Tibial artery (tissue), 4 donors: Measurements from ENCODE around the gene PROS1.
"Not testable (repeated sequence)": the region's sequence is repeated elsewhere in the genome, so short reads cannot be mapped to it uniquely, and the experiment has no call there.

Experiments
- DNase-seq, 2 donors: peaks; one replicate each; pipeline ENCODE4 v3.0.0-alpha.2; 2019
- H3K27ac ChIP-seq, 2 donors: fragments of 200-600 bp; sonication (generic) in 1 of 2; 1 replicate in 1 of 2; 2 replicates in 1 of 2; pipeline ENCODE4 v1.5.1; 2018 to 2019; ENCODE audit warnings: mild to moderate bottlenecking in 1 of 2
- H3K27me3 ChIP-seq, 2 donors: fragments of 200-600 bp; sonication (generic) in 1 of 2; one replicate each; pipeline versions ENCODE4 v1.5.1 to v1.6.0; 2016 to 2019
- H3K36me3 ChIP-seq, 3 donors: fragments of 200-600 bp; sonication (generic) in 2 of 3; one replicate each; pipeline ENCODE4 v1.5.1; 2016 to 2019; ENCODE audit warnings: mild to moderate bottlenecking in 2 of 3
- H3K4me1 ChIP-seq, 4 donors: fragments of 200-600 bp; sonication (generic) in 2 of 4; 1 replicate in 3 of 4; 2 replicates in 1 of 4; pipeline ENCODE4 v1.5.1; 2016 to 2019
- H3K4me3 ChIP-seq, 2 donors: fragments of 200-600 bp; sonication (generic) in 1 of 2; 1 replicate in 1 of 2; 2 replicates in 1 of 2; pipeline ENCODE4 v1.5.1; 2018 to 2019; ENCODE audit warnings: mild to moderate bottlenecking in 2 of 2
- H3K9me3 ChIP-seq, 3 donors: fragments of 200-600 bp; sonication (generic) in 1 of 3; one replicate each; pipeline ENCODE4 v1.5.1; 2016 to 2019
- intact Hi-C: fragments of 100-400 bp; cut with DNase I; formaldehyde crosslinking; loops from one replicate; pipeline ENCODE4 v1.15.0; 2023; ENCODE audit warnings: low total_unique reads
- TF ChIP-seq, protein P1 (sequence below), 2 experiments: fragments of 200-600 bp in 1 of 2; fragments of 450-650 bp in 1 of 2; IDR thresholded peaks; one replicate each; pipeline ENCODE4 v1.5.1; 2017 to 2019; ENCODE audit warnings: antibody characterized with exemption in 2 of 2, mild to moderate bottlenecking in 1 of 2, moderate library complexity in 1 of 2

The PROS1 gene

DNA sequence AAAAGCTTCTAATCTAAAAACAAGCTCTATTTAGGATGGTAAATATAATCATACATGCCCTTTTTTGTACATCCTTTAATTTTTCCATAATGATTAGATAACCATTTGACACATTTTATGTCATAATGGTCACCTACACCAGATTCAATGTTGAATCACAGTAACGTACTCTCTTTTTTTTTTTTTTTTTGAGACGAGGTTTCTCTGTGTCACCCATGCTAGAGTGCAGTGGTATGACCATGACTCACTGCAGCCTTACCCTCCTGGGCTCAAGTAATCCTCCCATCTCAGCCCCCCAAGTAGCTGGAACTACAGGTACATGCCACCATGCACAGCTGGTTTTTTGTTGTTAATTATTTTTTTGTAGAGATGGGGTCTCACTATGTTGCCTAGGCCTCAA lies 49.2 kb downstream of the PROS1 start:
- Histone ChIP-seq H3K4me3 (no peak overlapping the region), H3K27ac (no peak overlapping the region), H3K4me1 (no peaks in the 10 kb centered on the region), H3K36me3 (no peaks in the 10 kb centered on the region), H3K27me3 (no peaks in the 10 kb centered on the region), H3K9me3 (no peaks in the 10 kb centered on the region)
- intact Hi-C loops = no loop called here
- no peak for DNase-seq
- TF ChIP-seq, protein P1, sequence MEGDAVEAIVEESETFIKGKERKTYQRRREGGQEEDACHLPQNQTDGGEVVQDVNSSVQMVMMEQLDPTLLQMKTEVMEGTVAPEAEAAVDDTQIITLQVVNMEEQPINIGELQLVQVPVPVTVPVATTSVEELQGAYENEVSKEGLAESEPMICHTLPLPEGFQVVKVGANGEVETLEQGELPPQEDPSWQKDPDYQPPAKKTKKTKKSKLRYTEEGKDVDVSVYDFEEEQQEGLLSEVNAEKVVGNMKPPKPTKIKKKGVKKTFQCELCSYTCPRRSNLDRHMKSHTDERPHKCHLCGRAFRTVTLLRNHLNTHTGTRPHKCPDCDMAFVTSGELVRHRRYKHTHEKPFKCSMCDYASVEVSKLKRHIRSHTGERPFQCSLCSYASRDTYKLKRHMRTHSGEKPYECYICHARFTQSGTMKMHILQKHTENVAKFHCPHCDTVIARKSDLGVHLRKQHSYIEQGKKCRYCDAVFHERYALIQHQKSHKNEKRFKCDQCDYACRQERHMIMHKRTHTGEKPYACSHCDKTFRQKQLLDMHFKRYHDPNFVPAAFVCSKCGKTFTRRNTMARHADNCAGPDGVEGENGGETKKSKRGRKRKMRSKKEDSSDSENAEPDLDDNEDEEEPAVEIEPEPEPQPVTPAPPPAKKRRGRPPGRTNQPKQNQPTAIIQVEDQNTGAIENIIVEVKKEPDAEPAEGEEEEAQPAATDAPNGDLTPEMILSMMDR (IDR thresholded peaks at IDR 0.05) = no peak

DNA sequence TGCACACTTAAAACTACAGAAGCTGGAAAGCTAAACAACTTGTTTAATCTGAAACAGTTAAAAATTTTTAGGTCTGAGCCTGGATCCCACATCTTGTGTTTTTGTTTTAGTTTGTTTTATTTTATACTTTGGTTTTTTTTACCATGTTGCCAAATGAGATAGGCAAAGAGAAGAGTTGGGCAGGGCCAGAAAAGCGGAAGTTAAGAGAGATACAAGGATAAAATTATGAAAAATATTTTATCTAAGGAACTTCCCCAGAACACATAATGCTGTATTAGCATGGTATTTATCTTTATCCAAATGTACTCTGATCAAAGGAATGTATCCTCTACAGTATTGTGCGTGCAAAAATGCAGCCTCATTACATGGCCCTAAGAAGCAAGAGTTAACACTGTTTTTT lies 50.7 kb downstream of the PROS1 start:
- TF ChIP-seq, protein P1 (IDR thresholded peaks at IDR 0.05) = no peak
- H3K36me3 ChIP-seq = peaks cover 0 to 4% (median 0%) of the 10 kb centered on the region in 3 donors

DNA sequence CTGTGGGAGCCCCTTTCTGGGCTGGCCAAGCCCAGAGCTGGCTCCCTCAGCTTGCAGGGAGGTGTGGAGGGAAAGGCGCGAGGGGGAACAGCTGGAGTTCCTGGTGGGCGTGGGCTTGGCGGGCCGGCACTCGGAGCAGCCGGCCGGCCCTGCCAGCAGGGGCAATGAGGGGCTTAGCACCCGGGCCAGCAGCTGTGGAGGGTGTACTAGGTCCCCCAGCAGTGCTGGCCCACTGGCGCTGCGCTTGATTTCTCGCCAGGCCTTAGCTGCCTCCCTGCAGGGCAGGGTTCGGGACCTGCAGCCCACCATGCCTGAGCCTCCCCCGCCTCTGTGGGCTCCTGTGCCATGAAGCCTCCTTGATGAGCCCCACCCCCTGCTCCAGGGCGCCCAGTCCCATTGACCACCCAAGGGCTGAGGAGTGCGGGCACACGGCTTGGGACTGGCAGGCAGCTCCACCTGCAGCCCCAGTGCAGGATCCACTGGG lies 56.1 kb downstream of the PROS1 start:
- H3K4me1 ChIP-seq, H3K36me3 ChIP-seq, intact Hi-C loops, H3K4me3 ChIP-seq, DNase-seq, H3K9me3 ChIP-seq, H3K27ac ChIP-seq, H3K27me3 ChIP-seq: not testable (repeated sequence)

More for the DNA sequence above, 50.7 kb downstream of the PROS1 start:
- intact Hi-C loops = no loop called here
- H3K4me1 ChIP-seq = no peaks in the 10 kb centered on the region
- DNase-seq = no peak
- H3K9me3 ChIP-seq = no peaks in the 10 kb centered on the region
- no peaks in the 10 kb centered on the region for H3K27me3 ChIP-seq
- H3K27ac ChIP-seq = no peak overlapping the region
- H3K4me3 ChIP-seq = no peak overlapping the region

DNA sequence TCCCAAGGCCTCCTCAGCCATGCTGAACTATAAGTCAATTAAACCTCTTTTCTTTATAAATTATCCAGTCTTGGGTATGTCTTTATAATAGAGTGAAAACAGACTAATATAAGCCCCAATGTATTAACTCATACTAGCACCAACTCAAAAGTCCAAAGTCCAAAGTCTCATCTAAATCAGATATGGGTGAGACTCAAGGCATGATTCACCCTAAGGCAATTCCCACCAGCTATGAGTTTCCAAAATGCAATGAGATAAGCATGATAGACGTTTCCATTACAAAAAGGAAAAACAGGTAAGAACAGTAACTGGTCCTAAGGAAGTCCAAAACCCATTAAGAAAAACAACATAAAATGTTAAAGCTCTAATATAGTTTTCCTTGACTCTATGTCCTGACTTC lies 60.1 kb downstream of the PROS1 start:
- H3K4me3 ChIP-seq, intact Hi-C loops, H3K27me3 ChIP-seq, H3K4me1 ChIP-seq, H3K27ac ChIP-seq, DNase-seq, H3K36me3 ChIP-seq, H3K9me3 ChIP-seq: not testable (repeated sequence)

DNA sequence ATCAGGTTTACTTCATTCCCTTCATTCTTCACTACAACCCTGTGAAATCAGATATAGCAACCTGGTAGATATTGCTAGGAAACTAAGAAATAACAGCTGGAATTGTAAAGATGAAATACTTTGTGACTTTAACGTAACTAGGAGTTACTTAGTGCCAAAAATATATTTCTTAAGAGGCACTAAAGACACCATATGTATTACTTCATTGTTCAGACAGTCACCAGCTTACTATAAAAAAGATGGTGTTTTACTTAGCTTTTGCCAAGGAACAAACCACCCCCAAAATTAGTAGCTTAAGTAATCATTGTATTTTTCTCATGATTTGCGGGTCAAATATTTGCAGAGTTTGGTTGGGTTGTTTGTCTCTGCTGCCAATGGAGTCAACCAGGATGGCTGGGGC lies 62.5 kb downstream of the PROS1 start:
- no peaks in the 10 kb centered on the region for H3K27me3 ChIP-seq
- TF ChIP-seq, protein P1 (IDR thresholded peaks at IDR 0.05) = no peak
- intact Hi-C loops = no loop called here
- no peak overlapping the region for H3K27ac ChIP-seq
- H3K4me3 ChIP-seq = no peak overlapping the region
- peaks cover 0 to 8% (median 0%) of the 10 kb centered on the region in 3 donors for H3K9me3 ChIP-seq
- peaks cover 0 to 14% (median 0%) of the 10 kb centered on the region in 4 donors for H3K4me1 ChIP-seq
- no peak for DNase-seq
- no peaks in the 10 kb centered on the region for H3K36me3 ChIP-seq

DNA sequence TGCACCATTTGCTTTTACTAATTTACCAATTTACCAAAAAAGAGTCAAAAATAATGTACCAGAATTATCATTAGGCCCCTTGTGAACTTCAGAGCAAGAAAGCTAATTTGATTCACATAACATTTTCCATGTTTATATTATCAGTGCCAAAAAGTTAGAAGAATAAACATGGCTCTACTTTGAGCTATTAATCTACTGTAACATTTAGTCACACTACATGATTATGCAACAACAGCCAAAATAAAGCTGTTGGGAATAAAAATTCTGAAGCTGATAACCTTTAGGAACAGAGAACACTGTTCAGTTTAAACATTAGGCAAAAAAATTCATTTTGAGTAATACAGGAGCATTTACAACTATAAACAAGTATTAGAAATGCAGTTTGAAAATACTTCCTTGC lies 63.6 kb downstream of the PROS1 start:
- no peak overlapping the region for H3K4me3 ChIP-seq

More for the DNA sequence above, 63.6 kb downstream of the PROS1 start:
- no peaks in the 10 kb centered on the region for H3K36me3 ChIP-seq
- TF ChIP-seq, protein P1 (IDR thresholded peaks at IDR 0.05) = no peak
- H3K27ac ChIP-seq = no peak overlapping the region
- peaks cover 0 to 14% (median 0%) of the 10 kb centered on the region in 4 donors for H3K4me1 ChIP-seq
- H3K9me3 ChIP-seq = peaks cover 0 to 8% (median 0%) of the 10 kb centered on the region in 3 donors
- H3K27me3 ChIP-seq = no peaks in the 10 kb centered on the region
- no peak for DNase-seq
- intact Hi-C loops = no loop called here
